ENCODE results near the gene FUT2. TPM values are rescaled to one million over a fixed set of nuclear protein-coding genes. Genes with fewer than 3 reads are reported as not detected.

Gene FUT2
- total RNA-seq, 1 donor from 2014 or later: 2.4 TPM

DNA sequence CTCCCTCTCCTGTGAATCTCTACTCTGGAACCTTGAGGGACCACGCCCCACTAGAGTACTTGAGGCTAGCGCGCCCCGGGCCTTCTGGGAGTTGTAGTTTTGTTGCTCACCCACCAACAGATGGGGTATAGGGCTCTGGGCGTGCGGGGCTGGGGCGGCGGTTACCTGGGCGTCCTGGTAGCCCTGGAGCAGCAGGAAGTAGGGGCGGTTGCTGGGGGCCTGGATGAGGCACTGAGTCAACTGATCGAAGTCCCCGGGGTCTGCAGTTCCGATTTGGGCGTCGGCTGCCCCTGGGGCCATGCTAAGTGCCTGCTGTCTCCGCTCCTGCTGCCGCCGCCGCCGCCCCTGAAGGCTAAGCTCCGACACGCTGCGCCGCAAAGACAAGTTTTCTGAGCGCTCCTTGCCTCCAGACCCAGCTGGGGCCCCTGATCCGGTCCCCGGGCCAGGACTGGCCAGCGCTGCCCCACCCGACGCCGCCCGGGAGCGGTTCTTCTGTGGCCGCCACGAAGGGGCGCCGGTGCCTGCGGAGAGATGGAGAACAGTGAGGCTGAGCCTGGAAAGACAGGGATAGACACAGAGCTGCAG lies 39.4 kb downstream of the FUT2 start:
- H3K27me3 Mint-ChIP-seq: peaks cover 23% of the 10 kb centered on the region
- H3K4me1 Mint-ChIP-seq (ENCODE audit: low read depth): peaks cover 6% of the 10 kb centered on the region
- H3K36me3 Mint-ChIP-seq (ENCODE audit: insufficient read depth): peaks cover 4% of the 10 kb centered on the region
- TF ChIP-seq CTCF (IDR thresholded peaks at IDR 0.05; ENCODE audit: unreplicated experiment): no peak
- H3K9me3 Mint-ChIP-seq (ENCODE audit: low read depth): no peaks in the 10 kb centered on the region
- peak overlapping the region; percentile 67 for H3K4me3 Mint-ChIP-seq (ENCODE audit: low read depth)
- no peak for DNase-seq (ENCODE audit: low spot score, unreplicated experiment)
- H3K27ac Mint-ChIP-seq: peak overlapping the region; percentile 15

GRCh38 chr19:48737360-48737998 lies 41.7 kb downstream of the FUT2 start:
- H3K4me3 Mint-ChIP-seq (ENCODE audit: low read depth): peak overlapping the region; percentile 26
- H3K9me3 Mint-ChIP-seq (ENCODE audit: low read depth): no peaks in the 10 kb centered on the region
- no peak for DNase-seq (ENCODE audit: low spot score, unreplicated experiment)
- H3K4me1 Mint-ChIP-seq (ENCODE audit: low read depth): peaks cover 6% of the 10 kb centered on the region
- peak overlapping the region; percentile 95 for H3K27ac Mint-ChIP-seq
- H3K36me3 Mint-ChIP-seq (ENCODE audit: insufficient read depth): peaks cover 2% of the 10 kb centered on the region
- TF ChIP-seq CTCF (IDR thresholded peaks at IDR 0.05; ENCODE audit: unreplicated experiment): no peak
- peaks cover 27% of the 10 kb centered on the region for H3K27me3 Mint-ChIP-seq

GRCh38 chr19:48738557-48739403 lies 43.0 kb downstream of the FUT2 start:
- H3K27ac Mint-ChIP-seq: peak overlapping the region; percentile 95
- peaks cover 6% of the 10 kb centered on the region for H3K4me1 Mint-ChIP-seq (ENCODE audit: low read depth)
- H3K36me3 Mint-ChIP-seq (ENCODE audit: insufficient read depth): peaks cover 2% of the 10 kb centered on the region
- DNase-seq (ENCODE audit: low spot score, unreplicated experiment): peak; percentile 96
- no peaks in the 10 kb centered on the region for H3K9me3 Mint-ChIP-seq (ENCODE audit: low read depth)
- peaks cover 28% of the 10 kb centered on the region for H3K27me3 Mint-ChIP-seq
- H3K4me3 Mint-ChIP-seq (ENCODE audit: low read depth): peak overlapping the region; percentile 60
- TF ChIP-seq CTCF (IDR thresholded peaks at IDR 0.05; ENCODE audit: unreplicated experiment): peak; percentile 41

DNA sequence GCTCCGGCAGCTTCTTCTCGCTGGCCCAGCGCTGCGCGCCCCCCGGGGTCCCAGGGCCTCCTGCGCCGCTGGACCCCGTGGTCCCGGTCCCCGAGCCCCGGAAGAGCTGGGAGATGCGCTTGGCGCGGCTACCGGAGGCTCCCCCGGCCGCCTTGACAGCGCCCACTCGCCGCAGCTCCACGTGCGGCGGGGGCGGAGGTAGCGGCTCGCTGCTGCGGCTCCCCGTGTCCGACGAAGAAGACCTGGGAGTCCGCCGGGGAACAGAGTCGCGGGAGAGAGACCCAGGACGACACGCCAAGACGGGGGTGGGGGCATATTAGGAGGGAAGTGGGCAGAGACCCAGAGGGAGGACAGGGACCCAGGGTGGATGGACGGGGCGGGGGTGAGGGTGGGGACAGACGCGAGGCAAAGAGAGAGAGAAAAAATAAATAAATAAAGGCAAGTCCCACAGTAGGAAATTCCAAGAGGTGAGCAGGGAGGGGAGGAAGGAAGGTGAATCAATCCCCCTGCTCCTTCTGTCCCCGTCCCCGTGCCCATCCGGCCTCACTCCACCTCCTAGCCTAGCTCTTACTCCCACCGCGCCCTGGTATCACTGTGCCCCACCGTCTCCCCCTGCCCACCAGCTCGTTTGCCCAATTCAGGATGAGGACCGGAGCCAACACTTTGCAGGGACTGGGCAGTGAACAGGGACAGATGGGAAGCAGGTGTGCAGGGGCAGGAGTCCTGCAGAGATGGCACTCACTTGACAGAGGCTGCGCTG lies 43.8 kb downstream of the FUT2 start:
- no peak for TF ChIP-seq CTCF (IDR thresholded peaks at IDR 0.05; ENCODE audit: unreplicated experiment)
- no peak for DNase-seq (ENCODE audit: low spot score, unreplicated experiment)
- H3K4me1 Mint-ChIP-seq (ENCODE audit: low read depth): peaks cover 6% of the 10 kb centered on the region
- peaks cover 35% of the 10 kb centered on the region for H3K27me3 Mint-ChIP-seq
- H3K36me3 Mint-ChIP-seq (ENCODE audit: insufficient read depth): peaks cover 2% of the 10 kb centered on the region
- H3K9me3 Mint-ChIP-seq (ENCODE audit: low read depth): no peaks in the 10 kb centered on the region
- no peak overlapping the region for H3K4me3 Mint-ChIP-seq (ENCODE audit: low read depth)
- H3K27ac Mint-ChIP-seq: no peak overlapping the region
